ENCODE data around the gene STARD5. TPM values are rescaled to one million over a fixed set of nuclear protein-coding genes. Genes with fewer than 3 reads are reported as not detected.

Gene STARD5
- total RNA-seq, 1 experiment from 2014 or later, result 2.3 TPM

DNA sequence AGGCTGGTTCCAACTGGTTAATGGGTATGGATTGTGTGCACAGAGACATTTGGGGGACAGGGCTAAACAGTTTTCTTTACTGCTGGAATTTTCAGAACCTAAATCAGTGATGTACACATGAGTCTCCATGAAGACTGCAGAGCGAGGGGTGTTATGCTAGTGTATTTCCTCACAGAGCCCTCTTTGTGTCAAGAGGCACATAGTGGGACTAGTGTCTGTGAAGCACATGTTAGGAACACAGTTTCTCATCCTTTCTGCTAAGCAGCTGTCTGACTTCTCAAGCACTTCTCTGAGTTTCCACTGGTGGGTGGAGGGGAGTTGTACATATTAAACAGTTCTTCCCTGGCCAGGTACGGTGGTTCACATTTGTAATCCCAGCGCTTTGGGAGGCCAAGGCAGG lies 9.4 kb upstream of the STARD5 start:
- Mint-ChIP-seq H3K36me3 (ENCODE audit: insufficient read depth in 1 of 3, low read depth in 3 of 3) (no peaks in the 10 kb centered on the region), H3K4me3 (no peak overlapping the region), H3K4me1 (0 out of 4 replicates have a peak, but pooled peaks cover 2 to 3% of the 10 kb centered on the region in 2 experiments), H3K9me3 (no peaks in the 10 kb centered on the region), H3K27me3 (ENCODE audit: low read depth) (no peaks in the 10 kb centered on the region; the same call in 1 of the 2 replicates), H3K27ac (peak overlapping the region in 1 of 3 experiments; percentile 77; a peak in 1 of 7 replicates)
- Histone ChIP-seq H4K91ac (ENCODE audit: insufficient read length, low read depth, low read length) (no peak overlapping the region), H3T11ph (ENCODE audit: low read length) (no peak overlapping the region), H3K79me2 (ENCODE audit: insufficient read depth, low read length) (no peaks in the 10 kb centered on the region), H4K5ac (ENCODE audit: insufficient read length, low read depth, low read length) (no peak overlapping the region), H3K4me1 (ENCODE audit: insufficient read depth, low read length) (no peaks in the 10 kb centered on the region), H2AK5ac (ENCODE audit: insufficient read length, low read length) (no peak overlapping the region), H3K9me3 (ENCODE audit: control insufficient read depth, low read depth, low read length) (no peaks in the 10 kb centered on the region), H3K27me3 (ENCODE audit: insufficient read depth, low read length) (no peaks in the 10 kb centered on the region), H3K56ac (ENCODE audit: insufficient read length, low read depth, low read length) (no peak overlapping the region), H3K4ac (ENCODE audit: low read depth, low read length) (no peak overlapping the region), H3K9ac (ENCODE audit: extremely low read depth, insufficient read length, low read length) (no peak overlapping the region), H2BK5ac (ENCODE audit: insufficient read length, low read length) (no peak overlapping the region), H3K23ac (ENCODE audit: insufficient read length, low read depth, low read length) (no peak overlapping the region), H3K14ac (ENCODE audit: insufficient read depth, low read length) (no peak overlapping the region), H3K4me2 (ENCODE audit: insufficient read depth, insufficient read length, low read length) (no peak overlapping the region), H2AFZ (ENCODE audit: low read length) (no peak overlapping the region), H2BK12ac (ENCODE audit: insufficient read length, low read depth, low read length) (no peak overlapping the region), H3K27ac (ENCODE audit: insufficient read length, low read depth, low read length) (no peak overlapping the region), H2BK15ac (ENCODE audit: low read depth, low read length) (no peak overlapping the region), H3K79me1 (ENCODE audit: insufficient read depth, low read depth, low read length, poor library complexity, severe bottlenecking) (no peaks in the 10 kb centered on the region), H2BK20ac (ENCODE audit: low read depth, low read length, poor library complexity, severe bottlenecking) (no peak overlapping the region), H2BK120ac (ENCODE audit: low read depth, low read length, poor library complexity, severe bottlenecking) (no peak overlapping the region), H4K20me1 (ENCODE audit: control insufficient read depth, insufficient read depth, insufficient read length) (no peaks in the 10 kb centered on the region), H3K23me2 (ENCODE audit: insufficient read length, low read depth, low read length, poor library complexity, severe bottlenecking) (no peaks in the 10 kb centered on the region), H3K18ac (ENCODE audit: insufficient read length, low read depth, low read length) (no peak overlapping the region), H4K8ac (replicated peaks; ENCODE audit: insufficient read length, low read depth, low read length) (no peak overlapping the region)
- WGBS (ENCODE audit: extremely low coverage, insufficient read length, low lambda C conversion rate), result no CpG with 5 or more reads among the region's 3 CpGs
- DNase-seq, result peak; percentile 7
- TF ChIP-seq, protein P1, sequence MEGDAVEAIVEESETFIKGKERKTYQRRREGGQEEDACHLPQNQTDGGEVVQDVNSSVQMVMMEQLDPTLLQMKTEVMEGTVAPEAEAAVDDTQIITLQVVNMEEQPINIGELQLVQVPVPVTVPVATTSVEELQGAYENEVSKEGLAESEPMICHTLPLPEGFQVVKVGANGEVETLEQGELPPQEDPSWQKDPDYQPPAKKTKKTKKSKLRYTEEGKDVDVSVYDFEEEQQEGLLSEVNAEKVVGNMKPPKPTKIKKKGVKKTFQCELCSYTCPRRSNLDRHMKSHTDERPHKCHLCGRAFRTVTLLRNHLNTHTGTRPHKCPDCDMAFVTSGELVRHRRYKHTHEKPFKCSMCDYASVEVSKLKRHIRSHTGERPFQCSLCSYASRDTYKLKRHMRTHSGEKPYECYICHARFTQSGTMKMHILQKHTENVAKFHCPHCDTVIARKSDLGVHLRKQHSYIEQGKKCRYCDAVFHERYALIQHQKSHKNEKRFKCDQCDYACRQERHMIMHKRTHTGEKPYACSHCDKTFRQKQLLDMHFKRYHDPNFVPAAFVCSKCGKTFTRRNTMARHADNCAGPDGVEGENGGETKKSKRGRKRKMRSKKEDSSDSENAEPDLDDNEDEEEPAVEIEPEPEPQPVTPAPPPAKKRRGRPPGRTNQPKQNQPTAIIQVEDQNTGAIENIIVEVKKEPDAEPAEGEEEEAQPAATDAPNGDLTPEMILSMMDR (conservative IDR thresholded peaks at IDR 0.05), result no peak
